Gastrocnemius medialis (tissue), 4 donors: ENCODE data around the gene PLPP4.

Experiments used
- CTCF ChIP-seq, 5 experiments: fragments of 450-650 bp in 3 of 5; fragments of 200-600 bp in 2 of 5; sonication (generic) in 2 of 5; IDR thresholded peaks in 4 of 5; conservative IDR thresholded peaks in 1 of 5; 1 replicate in 4 of 5; 2 replicates in 1 of 5; pipeline ENCODE4 v1.5.1; 2016 to 2019; ENCODE audit warnings: antibody characterized with exemption in 5 of 5, mild to moderate bottlenecking in 3 of 5, moderate library complexity in 3 of 5
- POLR2A ChIP-seq, 2 donors: fragments of 450-650 bp; IDR thresholded peaks; one replicate each; pipeline ENCODE4 v1.6.1; 2017; ENCODE audit warnings: antibody characterized with exemption in 2 of 2, mild to moderate bottlenecking in 2 of 2, moderate library complexity in 2 of 2

GRCh38 chr10:120505056-120505455 is 48.0 kb downstream of the PLPP4 start:
- TF ChIP-seq POLR2A (IDR thresholded peaks at IDR 0.05) (no peak), CTCF (IDR thresholded peaks at IDR 0.05 in 4 of 5, conservative IDR thresholded peaks at IDR 0.05 in 1 of 5) (no peak)
